GM21576 (cell line): ENCODE measurements around the gene GTF2H2.
"Not testable (repeated sequence)": the region's sequence is repeated elsewhere in the genome, so short reads cannot be mapped to it uniquely, and the experiment has no call there.

Source experiments
- ATAC-seq: cut with Tn5 transposase; IDR thresholded peaks from one replicate; pipeline ENCODE4 v1.9.1; 2021; ENCODE audit warnings: mild to moderate bottlenecking, moderate library complexity; ENCODE audit not compliant: unreplicated experiment

Gene GTF2H2

DNA sequence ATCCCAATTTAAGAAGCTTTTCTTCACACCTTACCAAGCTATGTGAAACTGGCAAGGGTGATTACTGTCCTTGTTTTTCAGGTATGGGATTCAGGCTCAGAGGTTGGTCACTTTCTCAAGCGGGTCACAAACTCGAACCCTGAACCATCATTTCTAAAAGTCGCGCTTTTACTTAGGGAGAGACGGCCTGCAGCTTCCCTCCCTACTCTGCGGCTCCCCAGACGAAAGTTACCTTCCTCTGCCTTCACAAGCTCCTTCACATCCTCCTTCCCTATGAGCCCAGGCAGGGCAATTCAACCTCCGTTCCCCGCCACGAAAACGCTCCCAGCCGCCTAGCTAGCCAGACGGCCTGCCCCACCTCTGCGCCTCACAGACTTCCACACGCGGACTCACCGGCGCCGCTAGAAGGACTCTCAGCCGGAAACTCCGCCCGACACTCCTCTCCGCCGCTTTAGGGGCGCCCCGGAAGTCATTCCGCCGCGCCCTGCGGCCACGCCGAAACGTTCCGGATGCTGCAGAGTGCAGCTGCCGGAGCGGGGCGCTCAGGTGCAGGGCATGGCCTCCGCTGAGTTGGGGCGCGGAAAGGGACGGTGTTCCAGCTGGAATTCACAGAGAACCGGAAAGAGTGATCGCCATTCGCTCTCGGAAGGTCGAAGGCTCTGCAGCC, at the start of gene GTF2H2:
GTF2H2 (minus strand) TSS at position 415 of the 667 bp plus-strand sequence. CDS start 4,913 bp downstream, outside the sequence.
- ATAC-seq, result peak; percentile 95

DNA sequence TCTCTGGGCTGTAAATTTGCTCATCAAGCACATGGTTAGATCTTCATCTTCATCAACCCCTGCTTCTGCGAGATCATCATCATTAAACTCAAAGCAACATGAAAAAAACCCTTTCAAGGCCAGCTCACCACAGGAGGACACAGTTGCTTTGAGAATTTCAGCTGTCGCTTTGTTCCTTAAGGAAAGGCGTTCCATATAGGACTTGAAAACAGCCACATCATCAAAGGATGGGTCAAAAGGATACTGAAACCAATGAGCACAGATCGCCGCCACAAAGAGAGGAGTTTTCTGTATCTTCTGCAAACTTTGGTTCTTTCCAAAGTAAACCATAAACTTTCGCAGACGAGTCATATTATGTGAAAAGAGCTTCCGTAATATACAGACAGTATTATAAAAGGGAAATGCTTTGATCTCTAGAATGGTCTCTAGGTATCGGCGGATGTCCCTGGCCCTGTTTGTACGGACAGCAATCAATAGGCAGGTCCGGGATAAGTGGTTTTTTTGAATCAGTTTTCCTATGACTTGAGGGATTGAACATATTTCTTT, 42.3 kb upstream of the GTF2H2 start:
- not testable (repeated sequence) for ATAC-seq

DNA sequence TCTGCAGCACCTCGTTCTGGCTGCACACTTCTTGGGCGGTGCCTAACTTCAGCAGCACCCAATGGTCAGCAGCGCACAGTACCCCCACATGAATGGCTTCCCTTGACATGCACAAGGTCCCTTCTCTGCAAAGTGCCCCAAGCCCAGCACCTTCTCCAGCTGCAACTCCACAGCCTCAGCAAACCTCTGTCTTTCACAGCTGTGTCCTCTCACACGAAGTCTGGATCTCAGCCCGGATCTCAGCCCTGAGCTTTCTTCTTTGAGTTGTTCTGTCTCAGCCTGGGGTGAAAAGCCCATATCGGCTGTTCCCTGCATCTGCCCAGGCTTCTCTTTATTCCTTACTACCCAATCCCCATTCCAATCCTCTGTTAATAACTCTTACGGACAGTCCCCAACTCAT, 32.5 kb upstream of the GTF2H2 start:
- ATAC-seq, result not testable (repeated sequence)

DNA sequence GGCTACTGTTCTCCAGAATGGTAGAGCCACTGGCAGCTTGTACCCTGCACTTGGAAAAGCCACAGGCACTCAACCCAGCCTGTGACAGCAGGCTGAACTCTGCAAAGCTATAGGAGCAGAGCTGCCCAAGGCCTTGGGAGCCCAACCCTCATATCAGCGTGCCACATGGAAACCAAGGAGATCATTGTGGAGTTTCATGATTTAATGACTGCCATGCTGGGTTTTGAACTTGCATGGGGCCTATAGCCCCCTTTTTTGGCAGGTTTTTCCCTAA, 30.4 kb upstream of the GTF2H2 start:
- ATAC-seq, result not testable (repeated sequence)

DNA sequence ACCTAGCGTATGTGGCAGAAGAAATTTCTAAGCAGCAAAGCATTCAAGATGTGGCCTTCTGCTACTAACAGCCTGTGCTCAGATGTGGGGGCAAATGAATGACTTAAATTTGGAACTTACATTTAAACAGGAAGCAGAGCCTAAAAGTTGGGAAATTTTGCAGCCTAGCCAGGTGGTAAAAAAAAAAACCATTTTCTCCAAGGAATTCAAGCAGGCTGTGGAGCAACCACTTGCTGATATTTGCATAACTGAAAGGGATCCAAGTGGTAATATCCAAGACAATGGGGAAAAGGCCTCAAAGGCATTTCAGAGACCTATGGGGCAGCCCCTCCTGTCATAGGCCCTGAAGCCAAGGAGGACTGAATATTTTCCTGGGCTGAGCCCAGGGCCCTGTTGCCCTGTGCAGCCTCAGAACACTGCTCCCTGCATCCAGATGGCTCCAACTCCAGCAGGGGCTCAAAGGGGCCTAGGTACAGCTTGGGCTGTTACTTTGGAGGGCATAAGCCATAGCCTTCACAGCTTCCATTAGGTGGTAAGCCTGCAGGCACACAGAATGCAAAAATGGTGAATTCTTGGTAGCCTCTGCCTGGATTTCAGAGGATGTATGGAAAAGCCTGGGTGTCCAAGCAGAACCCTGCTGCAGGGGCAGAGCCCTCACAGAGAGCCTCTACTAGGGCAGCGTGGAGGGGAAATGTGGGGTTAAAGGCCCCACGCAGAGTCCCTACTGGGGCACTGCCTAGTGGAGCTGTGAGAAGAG, 29.9 kb upstream of the GTF2H2 start:
- ATAC-seq, result not testable (repeated sequence)

DNA sequence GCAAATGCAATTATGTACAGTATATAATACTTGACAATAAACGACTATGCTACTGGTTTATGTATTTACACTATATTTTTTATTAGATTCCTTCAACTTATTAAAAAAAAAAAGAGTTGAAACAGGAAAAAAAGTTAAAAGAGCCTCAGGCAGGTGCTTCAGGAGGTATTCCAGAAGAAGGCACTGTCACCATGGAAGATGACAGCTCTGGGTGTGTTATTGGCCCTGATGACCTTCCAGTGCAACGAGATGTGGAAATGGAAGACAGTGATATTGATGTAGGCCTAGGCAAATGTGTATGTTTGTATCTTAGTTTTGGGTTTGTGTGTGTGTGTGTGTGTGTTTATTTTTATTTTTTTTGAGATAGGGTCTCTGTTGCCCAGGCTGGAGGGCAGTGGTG, 22.3 kb upstream of the GTF2H2 start:
- not testable (repeated sequence) for ATAC-seq

DNA sequence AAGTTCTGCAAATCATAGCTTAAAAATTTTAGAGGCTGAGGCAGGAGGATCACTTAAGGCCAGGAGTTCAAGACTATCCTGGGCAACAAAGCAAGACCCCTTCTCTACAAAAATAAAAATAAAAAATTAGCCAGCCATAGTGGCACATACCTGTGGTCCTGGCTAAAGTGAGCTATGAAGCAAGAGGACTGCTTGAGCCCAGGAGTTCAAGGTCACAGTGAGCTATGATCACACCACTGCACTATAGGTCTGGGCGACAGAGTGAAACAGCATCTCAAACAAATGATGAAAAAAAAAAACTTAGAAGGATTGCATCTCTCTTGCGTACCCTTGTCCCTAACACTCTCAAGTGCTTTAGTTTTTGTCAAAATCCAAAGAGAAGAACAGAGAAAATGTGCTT, 21.3 kb upstream of the GTF2H2 start:
- ATAC-seq, result not testable (repeated sequence)

DNA sequence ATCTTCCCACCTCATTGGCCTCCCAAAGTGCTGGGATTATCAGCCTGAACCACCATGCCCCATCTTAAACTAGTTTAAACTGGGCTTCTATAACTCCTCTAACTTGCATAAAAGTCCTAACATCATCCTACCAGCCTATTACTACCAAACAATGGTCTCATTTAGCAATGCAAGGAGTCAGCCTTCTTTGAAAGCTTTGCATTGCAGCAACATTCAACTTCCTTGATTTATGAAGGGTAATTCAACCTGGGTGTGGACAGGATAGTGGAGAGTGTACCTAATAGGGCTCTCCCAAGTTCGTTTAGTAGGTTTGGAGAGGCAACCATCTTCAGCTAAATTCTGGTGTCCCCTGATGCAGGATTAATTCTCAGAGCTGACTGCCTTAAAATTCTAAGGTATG, 18.7 kb upstream of the GTF2H2 start:
- not testable (repeated sequence) for ATAC-seq

DNA sequence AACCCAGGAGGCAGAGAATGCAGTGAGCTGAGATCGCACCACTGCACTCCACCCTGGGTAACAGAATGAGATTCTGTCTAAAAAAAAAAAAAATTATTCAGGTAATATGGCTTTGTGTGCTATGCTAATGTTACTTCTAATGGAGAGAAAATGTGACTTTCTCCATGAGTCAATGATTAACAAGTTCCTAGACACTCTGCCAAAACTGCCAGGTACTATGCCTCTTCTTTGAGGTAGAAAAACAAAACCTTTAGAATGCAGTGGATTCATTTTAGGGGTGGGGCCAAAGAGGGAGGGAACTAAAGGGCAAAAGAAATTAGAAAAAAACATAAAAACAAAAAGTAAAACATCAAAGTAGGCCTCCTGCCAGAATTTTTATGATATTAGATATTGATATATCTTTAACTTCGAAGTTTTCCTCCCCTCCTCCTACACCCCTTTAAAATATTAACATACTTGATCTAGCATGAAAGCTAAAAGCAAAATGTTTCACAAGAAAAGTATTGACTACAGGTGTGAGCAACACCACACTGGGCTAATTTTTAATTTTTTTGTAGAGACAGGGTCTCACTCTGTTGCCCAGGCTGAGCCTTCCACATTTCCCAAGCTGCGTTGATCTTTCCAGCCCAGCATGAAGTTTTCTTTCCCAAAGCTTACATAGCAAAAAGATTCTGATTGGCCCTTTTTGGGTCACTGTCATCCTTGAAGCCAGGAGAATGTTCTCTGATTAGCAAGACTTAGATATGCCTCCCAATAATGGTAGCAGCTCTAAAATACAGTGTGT, 17.0 kb upstream of the GTF2H2 start:
- not testable (repeated sequence) for ATAC-seq

DNA sequence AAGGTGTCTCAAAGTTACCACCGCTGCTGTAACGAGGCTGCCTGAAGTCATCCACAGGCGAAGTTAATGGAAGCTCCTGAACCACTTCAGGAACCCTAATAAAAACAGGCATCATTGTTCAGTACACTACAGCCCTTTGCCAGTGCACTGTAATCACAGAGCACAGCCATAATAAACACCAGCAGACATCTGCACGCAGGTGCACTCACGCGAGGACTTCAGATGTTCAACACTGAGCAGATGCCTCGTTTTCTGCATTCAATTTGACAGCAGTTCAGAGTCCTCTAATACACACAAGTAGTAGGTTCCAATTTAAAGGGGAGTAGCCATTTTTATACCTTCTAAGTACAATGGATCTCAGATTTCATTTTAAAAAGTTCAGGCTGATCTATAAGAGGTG, 15.4 kb upstream of the GTF2H2 start:
- not testable (repeated sequence) for ATAC-seq

DNA sequence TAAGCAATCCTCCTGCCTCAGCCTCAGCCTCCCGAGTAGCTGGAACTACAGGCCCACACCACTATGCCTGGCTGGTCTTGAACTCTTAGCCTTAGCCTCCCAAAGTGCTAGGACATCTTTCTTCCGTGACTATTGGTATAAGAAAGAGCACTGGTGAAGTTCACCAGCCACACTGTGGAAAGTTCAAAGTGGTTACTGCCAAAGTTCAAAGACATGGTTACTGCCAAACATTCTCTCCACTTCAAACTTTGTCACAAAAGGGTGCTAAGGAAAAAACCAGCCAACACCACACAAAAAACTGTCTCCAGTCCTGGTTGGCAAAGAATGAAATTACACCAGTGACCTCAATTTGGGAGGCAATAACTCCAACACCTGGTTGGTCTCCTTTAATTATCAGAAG, 14.9 kb upstream of the GTF2H2 start:
- ATAC-seq, result not testable (repeated sequence)

DNA sequence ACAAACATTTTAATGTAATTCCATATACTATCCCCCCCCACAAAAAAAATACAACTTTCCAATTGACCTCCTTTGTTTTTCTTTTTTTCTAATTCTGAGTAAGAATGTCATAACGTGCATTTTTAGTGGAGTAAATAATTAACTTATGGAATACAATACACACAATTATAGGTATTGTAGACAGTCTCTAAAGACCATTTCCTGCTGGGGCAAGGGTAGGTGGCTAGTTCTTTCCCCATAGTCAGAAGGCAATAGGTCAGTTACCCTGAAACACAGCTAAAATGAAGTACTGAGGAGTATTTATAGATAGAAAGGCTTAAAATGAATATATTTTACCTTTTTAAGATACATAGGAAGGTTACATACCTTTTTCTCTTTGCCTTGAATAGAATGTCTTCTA, 6.2 kb downstream of the GTF2H2 start:
- not testable (repeated sequence) for ATAC-seq

DNA sequence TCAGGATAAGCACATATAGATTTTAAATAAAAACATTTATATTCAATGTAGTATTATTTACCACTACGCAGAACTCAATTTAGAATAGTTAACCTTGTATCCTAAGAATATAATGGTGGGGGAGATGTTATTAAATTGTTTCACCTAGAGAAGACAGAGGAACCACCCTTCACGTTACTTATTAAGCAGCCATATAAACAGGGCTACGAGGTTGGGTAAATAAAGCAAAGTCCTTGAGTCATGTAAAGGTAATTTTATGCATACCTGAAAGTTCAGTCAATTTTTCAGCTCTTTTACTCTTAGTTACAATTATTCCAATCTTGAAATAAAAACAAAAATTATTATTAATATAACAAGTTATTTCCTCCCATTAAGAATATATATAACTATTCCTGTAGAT, 8.1 kb downstream of the GTF2H2 start:
- not testable (repeated sequence) for ATAC-seq

DNA sequence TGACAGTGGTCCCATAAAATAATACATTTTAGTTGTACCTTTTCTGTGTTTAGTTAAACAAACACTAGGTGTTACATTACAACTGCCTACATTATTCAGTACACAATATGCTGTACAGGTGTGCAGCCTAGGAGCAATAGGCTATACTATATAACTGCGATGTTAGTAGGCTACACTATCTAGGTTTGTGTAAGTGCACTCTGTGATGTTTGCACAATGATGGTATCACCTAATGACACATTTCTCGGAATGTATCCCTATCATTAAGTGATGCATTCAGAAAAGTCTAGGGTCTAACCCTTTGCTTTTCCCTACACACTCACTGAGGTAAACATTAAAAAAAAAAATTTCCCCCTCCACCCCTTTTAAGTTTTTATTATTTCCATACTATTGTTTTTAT, 22.7 kb downstream of the GTF2H2 start:
- not testable (repeated sequence) for ATAC-seq

DNA sequence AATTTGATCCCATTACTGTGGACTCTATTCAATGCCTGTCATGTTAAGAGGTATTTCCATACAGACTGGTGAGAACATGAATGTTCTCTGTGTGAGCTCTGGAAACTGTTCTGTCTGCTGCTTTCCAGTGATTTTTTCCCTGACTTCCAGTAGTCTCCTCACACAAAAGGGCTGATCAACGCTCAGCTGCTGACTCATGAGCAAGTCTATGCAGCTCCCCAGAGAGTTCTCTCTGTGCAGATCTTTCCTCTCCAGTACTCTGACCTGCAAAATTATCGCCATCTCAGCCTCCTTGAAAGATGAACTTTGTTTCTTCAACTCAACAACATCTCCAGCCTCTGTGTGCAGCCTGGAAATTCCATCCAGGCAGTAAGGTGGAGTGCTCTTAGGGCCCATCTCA, 23.3 kb downstream of the GTF2H2 start:
- ATAC-seq, result not testable (repeated sequence)

DNA sequence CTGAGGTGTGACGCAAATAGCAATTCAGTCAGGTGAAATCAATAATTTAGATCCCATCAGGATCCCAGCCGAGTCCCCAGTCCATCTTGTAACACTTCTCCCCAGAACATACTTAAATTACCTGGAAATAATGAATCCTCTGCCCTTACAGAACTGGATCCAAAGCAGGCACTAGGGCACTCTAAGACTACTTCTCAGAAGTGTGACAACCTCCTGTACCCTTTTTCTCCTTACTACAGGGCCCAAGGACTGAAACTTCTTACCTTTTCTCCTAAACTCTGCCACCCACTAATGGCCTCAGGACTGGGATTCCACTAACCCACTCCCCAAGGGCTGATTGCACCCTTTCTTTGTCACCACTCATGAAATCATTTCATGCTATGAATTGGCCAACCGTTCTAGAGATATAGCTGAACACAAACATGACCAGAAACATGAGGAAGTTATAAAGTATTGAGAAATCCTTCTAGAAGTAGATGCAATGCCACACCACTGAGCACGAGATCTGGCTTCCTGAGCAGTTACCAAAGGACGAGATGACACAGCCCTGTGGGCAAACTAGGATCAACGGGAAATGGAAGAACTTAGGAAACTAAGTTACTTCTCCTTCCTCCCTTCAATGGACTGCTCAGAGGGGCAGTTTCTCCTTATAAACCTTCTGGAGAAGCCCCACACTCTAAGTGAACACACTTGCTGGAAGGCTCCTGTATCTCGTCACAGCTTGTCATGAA, 36.3 kb downstream of the GTF2H2 start:
- not testable (repeated sequence) for ATAC-seq

DNA sequence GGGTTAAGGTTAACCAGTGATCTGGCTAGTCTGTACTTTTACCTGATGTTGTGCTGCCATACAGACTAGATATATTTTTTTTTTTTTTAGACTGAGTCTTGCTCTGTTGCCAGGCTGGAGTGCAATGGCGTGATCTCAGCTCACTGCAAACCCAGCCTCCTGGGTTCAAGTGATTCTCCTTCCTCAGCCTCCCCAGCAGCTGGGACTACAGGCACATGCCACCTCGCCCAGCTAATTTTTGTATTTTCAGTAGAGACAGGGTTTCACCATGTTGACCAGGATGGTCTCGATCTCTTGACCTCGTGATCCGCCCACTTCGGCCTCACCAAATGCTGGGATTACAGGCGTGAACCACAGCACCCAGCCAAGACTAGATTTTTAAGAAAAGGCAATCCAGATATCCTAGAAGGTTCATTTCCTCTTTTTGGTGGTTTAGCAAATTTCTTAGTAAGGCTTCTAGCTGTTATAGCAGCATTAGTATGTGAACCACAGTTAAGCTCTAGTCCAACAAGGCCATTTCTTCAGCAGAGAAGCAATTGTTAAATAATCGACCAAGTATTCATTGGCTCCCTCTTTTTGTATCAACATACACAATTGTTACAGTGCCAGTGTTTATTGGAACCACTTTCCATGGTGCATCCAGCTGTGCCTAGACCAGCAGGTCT, 42.1 kb downstream of the GTF2H2 start, which contains the start of gene NAIP:
NAIP (minus strand) TSS at position 51 of the 665 bp plus-strand sequence. CDS start 12,424 bp downstream, outside the sequence.
- ATAC-seq, result not testable (repeated sequence)

DNA sequence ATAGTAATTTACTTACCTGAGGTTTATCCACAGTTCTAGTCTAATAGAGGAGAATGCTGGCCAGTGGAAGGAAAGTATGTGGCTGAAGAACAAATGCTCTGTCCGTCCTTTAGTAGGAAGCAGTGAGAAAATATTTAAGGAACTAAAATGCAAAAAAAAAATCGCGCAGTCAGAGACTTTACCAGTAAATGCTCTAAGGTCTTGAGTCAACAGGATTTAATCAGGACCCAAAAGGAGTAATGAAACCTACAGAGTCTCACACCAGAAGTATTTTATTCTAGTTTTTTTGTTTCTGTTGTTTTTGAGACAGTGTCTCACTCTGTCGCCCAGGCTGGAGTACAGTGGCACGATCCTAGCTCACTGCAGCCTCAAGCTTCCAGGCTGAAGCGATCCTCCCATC, 46.8 kb downstream of the GTF2H2 start:
- ATAC-seq, result not testable (repeated sequence)

DNA sequence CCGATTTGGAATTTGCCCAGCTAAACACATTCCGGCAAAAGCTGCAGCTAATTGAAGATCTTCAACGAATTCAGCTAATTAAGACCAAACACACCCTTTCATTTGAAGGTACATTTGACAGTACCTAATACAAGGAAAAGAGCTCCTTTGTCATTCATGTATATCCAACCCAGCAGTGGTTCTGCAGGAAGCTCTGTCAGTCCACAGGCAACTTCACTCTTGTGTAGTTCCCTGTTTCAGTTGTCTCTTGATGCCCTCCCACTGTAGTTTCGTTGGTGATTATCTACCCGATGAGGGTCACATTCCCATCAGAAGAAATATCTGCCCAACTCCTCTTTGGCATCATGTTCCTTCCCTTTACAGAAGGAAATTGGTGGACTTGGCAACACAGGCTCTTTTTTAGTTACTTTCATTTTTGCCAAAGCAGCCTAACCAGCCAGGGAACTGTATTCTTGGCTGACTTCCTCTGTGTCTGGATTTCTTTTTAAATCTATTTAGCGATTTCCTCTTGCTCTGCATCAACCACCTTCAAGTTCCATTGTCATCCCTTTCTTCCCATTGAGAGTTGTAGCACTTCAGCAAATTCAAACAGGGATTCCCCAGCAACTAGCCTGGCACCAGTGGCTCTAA, 49.0 kb downstream of the GTF2H2 start:
- ATAC-seq, result not testable (repeated sequence)

DNA sequence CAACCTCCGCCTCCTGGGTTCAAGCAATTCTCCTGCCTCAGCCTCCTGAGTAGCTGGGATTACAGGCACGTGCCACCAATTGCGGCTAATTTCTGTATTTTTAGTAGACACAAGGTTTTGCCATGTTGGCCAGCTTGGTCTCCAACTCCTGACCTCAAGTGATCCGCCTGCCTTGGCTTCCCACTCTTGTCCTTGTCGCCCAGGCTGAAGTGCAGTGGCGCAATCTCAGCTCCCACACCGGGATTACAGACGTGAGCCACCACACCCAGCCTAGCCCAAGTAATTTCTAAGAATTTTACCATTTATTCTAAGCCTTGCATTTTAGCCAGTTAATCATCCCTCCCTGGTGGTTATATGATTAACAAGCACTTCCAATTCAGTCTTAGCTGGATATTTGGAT, 53.3 kb downstream of the GTF2H2 start:
- no peak for ATAC-seq
